ENCODE results near the gene ITPR2.

GRCh38 chr12:26530461-26530860, 302.5 kb downstream of the ITPR2 start:
- TF ChIP-seq CTCF (conservative IDR thresholded peaks at IDR 0.05) = no peak
- no peak for TF ChIP-seq EZH2 (IDR thresholded peaks at IDR 0.05; ENCODE audit: low read depth)

Measured in PC-9 (cell line).